Heart left ventricle (tissue), 16 donors: ENCODE results near the gene CSPG4. TPM values are rescaled to one million over a fixed set of nuclear protein-coding genes. Genes with fewer than 3 reads are reported as not detected.

Source experiments
- ATAC-seq, 4 donors: fragments of 200-7000 bp; cut with Tn5 transposase; one replicate each; pipeline ENCODE4 v1.9.1; 2020 to 2022; ENCODE audit warnings: moderate library complexity in 4 of 4, mild to moderate bottlenecking in 3 of 4, moderate number of reproducible peaks in 1 of 4
- DNase-seq, 5 donors: peaks; one replicate each; pipeline ENCODE4 v3.0.0-alpha.2; 2020
- H3K27ac ChIP-seq, 12 donors: fragments of 200-600 bp; sonication (generic) in 4 of 12; one replicate each; pipeline versions ENCODE4 v1.5.0 to v1.8.0; 2016 to 2022; ENCODE audit warnings: mild to moderate bottlenecking in 2 of 12
- H3K27me3 ChIP-seq, 9 donors: fragments of 200-600 bp; sonication (generic) in 2 of 9; one replicate each; pipeline versions ENCODE4 v1.5.1 to v1.8.0; 2016 to 2022; ENCODE audit warnings: mild to moderate bottlenecking in 3 of 9
- H3K36me3 ChIP-seq, 9 donors: fragments of 200-600 bp; sonication (generic) in 2 of 9; one replicate each; pipeline versions ENCODE4 v1.5.0 to v1.8.0; 2018 to 2022; ENCODE audit warnings: mild to moderate bottlenecking in 2 of 9
- H3K4me1 ChIP-seq, 12 donors: fragments of 200-600 bp; sonication (generic) in 4 of 12; one replicate each; pipeline versions ENCODE4 v1.5.0 to v1.8.0; 2016 to 2022; ENCODE audit warnings: mild to moderate bottlenecking in 3 of 12
- H3K4me3 ChIP-seq, 12 donors: fragments of 200-600 bp; sonication (generic) in 4 of 12; one replicate each; pipeline versions ENCODE4 v1.5.0 to v1.8.0; 2017 to 2022; ENCODE audit warnings: mild to moderate bottlenecking in 9 of 12, moderate library complexity in 4 of 12
- H3K9me3 ChIP-seq, 12 donors: fragments of 200-600 bp; sonication (generic) in 4 of 12; one replicate each; pipeline versions ENCODE4 v1.5.0 to v1.8.0; 2016 to 2022; ENCODE audit warnings: mild to moderate bottlenecking in 1 of 12
- POLR2A ChIP-seq, 2 donors: fragments of 450-650 bp; IDR thresholded peaks; one replicate each; pipeline ENCODE4 v1.6.1; 2017; ENCODE audit warnings: antibody characterized with exemption in 2 of 2, mild to moderate bottlenecking in 2 of 2, moderate library complexity in 2 of 2
- WGBS, 4 donors: extraction: QIAGEN DNeasy Blood & Tissue Kit in 2 of 4; methylation state at CpG; one replicate each; pipeline versions ENCODE4 v1.1.5 to v1.1.7; 2013 to 2018; 5-methylcytosine and 5-hydroxymethylcytosine counted together
- intact Hi-C, 10 donors: fragments of 100-400 bp; cut with DNase I; formaldehyde crosslinking; loops; one replicate each; pipeline versions ENCODE4 v1.11.1 to v1.14.2; 2022
- polyA plus RNA-seq, 2 donors: library from polyadenylated mRNA; stranded (reverse); fragments of 200-250 nt; gene quantifications; one replicate each; pipeline ENCODE4 v1.2.3, GENCODE V29; 2013
- total RNA-seq, 9 donors: library from RNA; depleted of rRNA in 2 of 9; stranded (reverse); fragments of >200 nt in 2 of 9; fragmentation: NEBNext Ultra II Directional in 3 of 9; extraction: Animal tissue kit (Norgen Biotek cat#: 25700) in 3 of 9; gene quantifications; one replicate each; pipeline versions ENCODE4 v1.1.0 to v1.2.4, GENCODE V29; 2016 to 2023
- TF ChIP-seq, protein P1 (sequence below), 12 donors: fragments of 200-600 bp; sonication (generic) in 4 of 12; IDR thresholded peaks; one replicate each; pipeline versions ENCODE4 v1.5.0 to v1.8.0; 2018 to 2022; ENCODE audit warnings: antibody characterized with exemption in 12 of 12, mild to moderate bottlenecking in 5 of 12
- donor health status: ischemic (EF 13 %, LVEDD 7.1; RV severe dilation, severe dysfunction).
- donor health status: healthy with polysubstance abuse.
- donor health status: DM: no; HTN: yes; CAD: no.
- donor health status: DM: no; HTN: no; CAD: no.
- donor health status: ischemic (EF 25% LVEDD 6.9; RV normal size, moderate dysfunction).
- donor health status: ischemic (EF 25% LVEDD 5.7; RV mildly dilated, moderate dysfunction).
- donor health status: healthy.
- donor health status: DM: yes; HTN: yes; CAD: no.
- donor health status: ischemic (EF 35%, LVEDD 5.7; RV mildly dilated, moderate dysfunction).
- donor health status: nonischemic (EF 11% LVEDD 7.7; RV severe dilation, severe dysfunction).
- donor health status: DM: yes; HTN: yes; CAD: no.
- donor health status: PGD.
- donor health status: ischemic (EF 29% LVEDD 5.4; RV normal size, mild dysfunction).
- donor health status: nonischemic (EF 23%, LVEDD 6.1; RV moderate dilation, normal function).

Gene CSPG4
- total and polyA plus RNA-seq, 11 donors, result 8.5 to 46.9 (median 13.9) TPM

DNA sequence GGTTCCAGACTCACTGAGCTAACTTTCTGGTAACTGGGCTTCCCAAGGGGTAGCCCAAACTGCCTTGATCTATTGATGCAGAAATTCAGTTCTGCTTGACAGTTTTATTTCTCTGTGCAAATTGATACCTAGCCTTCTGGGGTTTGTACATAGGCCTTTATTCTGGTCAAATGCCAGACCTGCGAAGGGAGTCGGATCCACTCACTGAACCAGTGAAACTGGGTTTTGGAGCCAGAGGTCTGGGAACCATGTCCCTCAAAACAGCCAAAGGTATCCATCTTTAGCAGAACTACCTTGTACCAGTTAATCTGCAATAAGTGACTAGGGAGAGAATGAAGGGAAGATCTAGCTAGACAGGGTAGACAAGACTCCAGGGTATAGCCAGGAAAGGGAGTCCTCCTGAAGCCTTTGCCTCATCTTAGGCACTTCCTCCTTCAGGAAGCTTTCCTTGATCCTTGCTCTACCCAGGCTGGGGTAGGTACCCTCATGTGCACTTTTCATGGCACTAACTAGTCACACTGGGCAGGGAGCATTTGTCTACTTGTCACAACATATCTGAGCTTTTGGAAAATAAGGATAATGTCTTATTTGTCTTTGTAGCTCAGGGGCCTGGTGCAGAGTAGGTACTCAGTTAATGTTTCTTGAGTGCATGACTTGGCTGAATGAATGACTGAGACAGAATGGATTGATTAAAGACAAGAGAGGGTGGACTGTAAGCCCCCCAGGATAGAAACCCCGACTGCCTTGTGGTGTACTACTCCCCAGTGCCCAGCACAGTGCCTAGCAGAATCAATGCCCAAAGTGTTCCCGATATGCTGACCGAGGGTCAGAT, 66.3 kb downstream of the CSPG4 start:
- H3K4me1 ChIP-seq, result peaks cover 8 to 47% (median 39%) of the 10 kb centered on the region in 12 donors
- peaks cover 0 to 16% (median 0%) of the 10 kb centered on the region in 9 donors for H3K36me3 ChIP-seq
- H3K9me3 ChIP-seq, result no peaks in the 10 kb centered on the region
- ATAC-seq, result no peak
- 42 to 51% (median 44%) methylated on average over 5 of the region's 5 CpGs for WGBS, 4 donors
- intact Hi-C loops, result loop anchor here in 5 of 10 donors (2.0 to 10.0 kb wide), 5 partner anchors 20 to 282 kb away; partner anchors contain the start of genes SIN3A (in 2 of the 5) and MAN2C1 (in 1 of the 5)
- TF ChIP-seq, protein P1, sequence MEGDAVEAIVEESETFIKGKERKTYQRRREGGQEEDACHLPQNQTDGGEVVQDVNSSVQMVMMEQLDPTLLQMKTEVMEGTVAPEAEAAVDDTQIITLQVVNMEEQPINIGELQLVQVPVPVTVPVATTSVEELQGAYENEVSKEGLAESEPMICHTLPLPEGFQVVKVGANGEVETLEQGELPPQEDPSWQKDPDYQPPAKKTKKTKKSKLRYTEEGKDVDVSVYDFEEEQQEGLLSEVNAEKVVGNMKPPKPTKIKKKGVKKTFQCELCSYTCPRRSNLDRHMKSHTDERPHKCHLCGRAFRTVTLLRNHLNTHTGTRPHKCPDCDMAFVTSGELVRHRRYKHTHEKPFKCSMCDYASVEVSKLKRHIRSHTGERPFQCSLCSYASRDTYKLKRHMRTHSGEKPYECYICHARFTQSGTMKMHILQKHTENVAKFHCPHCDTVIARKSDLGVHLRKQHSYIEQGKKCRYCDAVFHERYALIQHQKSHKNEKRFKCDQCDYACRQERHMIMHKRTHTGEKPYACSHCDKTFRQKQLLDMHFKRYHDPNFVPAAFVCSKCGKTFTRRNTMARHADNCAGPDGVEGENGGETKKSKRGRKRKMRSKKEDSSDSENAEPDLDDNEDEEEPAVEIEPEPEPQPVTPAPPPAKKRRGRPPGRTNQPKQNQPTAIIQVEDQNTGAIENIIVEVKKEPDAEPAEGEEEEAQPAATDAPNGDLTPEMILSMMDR (IDR thresholded peaks at IDR 0.05), result no peak
- TF ChIP-seq POLR2A (IDR thresholded peaks at IDR 0.05), result no peak
- H3K27ac ChIP-seq, result peak overlapping the region; percentile 83 to 99 (median 96)
- no peaks in the 10 kb centered on the region for H3K27me3 ChIP-seq
- DNase-seq, result no peak
- H3K4me3 ChIP-seq, result peak overlapping the region; percentile 63 to 97 (median 86)

DNA sequence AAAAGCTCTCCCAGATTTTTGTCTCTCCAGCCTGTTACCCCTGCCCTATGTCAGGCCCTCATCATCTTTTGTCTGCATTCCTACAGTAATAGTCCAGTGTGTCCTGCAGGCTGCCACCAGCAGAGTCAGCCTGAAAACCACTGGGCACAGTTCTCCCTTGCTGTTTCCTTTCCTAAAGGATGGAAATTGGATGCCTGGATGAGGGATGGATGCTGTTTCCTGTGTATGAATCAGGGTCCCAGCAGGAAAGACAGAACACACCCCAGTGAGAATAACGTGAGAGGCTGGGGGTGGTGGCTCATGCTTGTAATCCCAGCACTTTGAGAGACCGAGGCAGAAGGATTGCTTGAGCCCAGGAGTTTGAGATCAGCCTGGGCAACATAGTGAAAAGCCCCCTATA, 68.3 kb downstream of the CSPG4 start:
- Histone ChIP-seq H3K4me1 (peaks cover 0 to 37% (median 25%) of the 10 kb centered on the region in 12 donors), H3K27me3 (no peaks in the 10 kb centered on the region), H3K9me3 (no peaks in the 10 kb centered on the region), H3K27ac (no peak overlapping the region), H3K36me3 (no peaks in the 10 kb centered on the region), H3K4me3 (no peak overlapping the region)
- DNase-seq (no peak), ATAC-seq (no peak)
- intact Hi-C loops, result loop anchor here in 4 of 10 donors (5.0 to 10.0 kb wide), 3 partner anchors 190 to 280 kb away; partner anchors contain the start of genes SIN3A (in 3 of the 4) and MAN2C1 (in 1 of the 4)
- no peak for TF ChIP-seq POLR2A (IDR thresholded peaks at IDR 0.05)
- TF ChIP-seq, protein P1 (IDR thresholded peaks at IDR 0.05), result no peak
- WGBS, 4 donors, result 72 to 83% (median 83%) methylated on average over 2 of the region's 2 CpGs

DNA sequence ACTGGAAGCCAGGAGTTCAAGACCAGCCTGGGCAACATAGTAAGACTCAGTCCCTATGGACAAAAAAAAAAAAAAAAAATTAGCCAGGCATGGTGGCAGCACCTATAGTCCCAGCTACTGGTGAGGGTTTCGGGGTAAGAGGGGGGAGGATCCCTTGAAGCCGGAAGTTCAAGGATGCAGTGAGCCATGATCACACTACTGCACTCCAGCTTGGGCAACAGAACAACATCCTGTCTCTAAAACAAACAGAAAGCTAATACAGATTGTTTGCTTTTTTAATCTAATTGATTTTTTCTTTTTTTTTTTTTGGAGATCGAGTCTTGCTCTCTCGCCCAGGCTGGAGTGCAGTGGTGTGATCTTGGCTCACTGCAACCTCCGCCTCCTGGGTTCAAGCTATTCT, 71.0 kb downstream of the CSPG4 start:
- Histone ChIP-seq H3K36me3 (peaks cover 0 to 12% (median 0%) of the 10 kb centered on the region in 9 donors), H3K9me3 (no peaks in the 10 kb centered on the region), H3K27me3 (no peaks in the 10 kb centered on the region), H3K4me1 (peaks cover 9 to 52% (median 38%) of the 10 kb centered on the region in 12 donors), H3K4me3 (no peak overlapping the region), H3K27ac (no peak overlapping the region)
- ATAC-seq, result no peak
- TF ChIP-seq POLR2A (IDR thresholded peaks at IDR 0.05), result no peak
- TF ChIP-seq, protein P1 (IDR thresholded peaks at IDR 0.05), result no peak
- no peak for DNase-seq
- intact Hi-C loops, result loop anchor here in 4 of 10 donors (5.0 to 10.0 kb wide), 3 partner anchors 187 to 277 kb away; partner anchors contain the start of genes SIN3A (in 3 of the 4) and MAN2C1 (in 1 of the 4)
- WGBS, 4 donors, result 78 to 89% (median 81%) methylated on average over 5 of the region's 5 CpGs

- Histone ChIP-seq H3K36me3 (peaks cover 0 to 12% (median 0%) of the 10 kb centered on the region in 9 donors), H3K27me3 (no peaks in the 10 kb centered on the region), H3K27ac (peak overlapping the region in 2 of 12 donors; percentile 86 to 99), H3K4me1 (peaks cover 9 to 51% (median 33%) of the 10 kb centered on the region in 12 donors), H3K4me3 (peak overlapping the region in 4 of 12 donors; percentile 85 to 99 (median 89)), H3K9me3 (no peaks in the 10 kb centered on the region)
- intact Hi-C loops, result loop anchor here in 4 of 10 donors (5.0 to 10.0 kb wide), 3 partner anchors 186 to 276 kb away; partner anchors contain the start of genes SIN3A (in 3 of the 4) and MAN2C1 (in 1 of the 4)
- ATAC-seq (no peak), DNase-seq (no peak)
- 72 to 85% (median 83%) methylated on average over 4 of the region's 4 CpGs for WGBS, 4 donors
- no peak for TF ChIP-seq POLR2A (IDR thresholded peaks at IDR 0.05)
- TF ChIP-seq, protein P1 (IDR thresholded peaks at IDR 0.05), result peak in 1 of 12 donors; percentile 2
These were observed 71.5 kb downstream of the CSPG4 start for GRCh38 chr15:75641179-75641503.
